Transverse colon (tissue), 4 donors: ENCODE measurements around the gene PNMA6E.

ENCODE experiments used
- CTCF ChIP-seq, 5 experiments: fragments of 200-600 bp in 3 of 5; fragments of 450-650 bp in 2 of 5; sonication (generic) in 3 of 5; IDR thresholded peaks; 1 replicate in 2 of 5; 2 replicates in 3 of 5; pipeline ENCODE4 v1.5.1; 2016 to 2017; ENCODE audit warnings: antibody characterized with exemption in 5 of 5, inconsistent platforms in 3 of 5, mild to moderate bottlenecking in 2 of 5, moderate library complexity in 1 of 5
- EP300 ChIP-seq: sonication (generic); formaldehyde crosslinking; IDR thresholded peaks from one replicate; pipeline ENCODE4 v1.6.1; 2017; ENCODE audit warnings: antibody characterized with exemption, low read depth
- POLR2AphosphoS5 ChIP-seq, 3 donors: sonication (generic); formaldehyde crosslinking; IDR thresholded peaks; one replicate each; pipeline ENCODE4 v1.6.1; 2016; ENCODE audit warnings: antibody characterized with exemption in 3 of 3

DNA sequence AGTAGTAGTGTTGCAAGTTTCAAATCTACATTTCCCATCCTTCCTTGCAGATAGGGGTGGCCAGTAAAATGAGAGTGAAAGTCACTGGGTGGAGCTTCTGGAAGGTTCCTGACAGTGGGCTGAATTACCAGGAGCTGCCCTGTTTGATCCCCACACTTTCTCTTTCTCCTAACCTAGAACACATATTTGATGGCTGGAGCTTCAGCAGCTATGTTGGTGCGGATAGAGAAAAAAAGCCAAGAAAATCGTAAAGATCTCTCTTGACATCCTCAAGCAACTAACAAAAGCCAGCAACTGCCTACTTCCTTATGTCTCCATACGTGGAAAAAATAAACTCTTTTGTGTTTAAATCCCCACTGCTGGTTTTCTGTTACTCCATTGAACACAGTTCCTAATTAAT, 35.0 kb downstream of the PNMA6E start:
- TF ChIP-seq CTCF (IDR thresholded peaks at IDR 0.05) (no peak), EP300 (no peak), POLR2AphosphoS5 (IDR thresholded peaks at IDR 0.05) (no peak)
